Calu3 (cell line): ENCODE measurements around the gene ACYP1. TPM values are rescaled to one million over a fixed set of nuclear protein-coding genes. Genes with fewer than 3 reads are reported as not detected.

Experiments
- BruUV-seq: library from RNA; stranded (reverse); fragments of 400-500 nt; replicated peaks from 2 replicates; lab custom pipeline; 2021; lab: Mats Ljungman, UMichigan
- CTCF ChIA-PET: fragments of 300-600 bp; sonication (Branson Sonifier 250); formaldehyde crosslinking; loops from one replicate; lab custom pipeline; 2022; ENCODE audit warnings: antibody characterized with exemption; lab: Charles Lee
- DNase-seq: peaks from one replicate; pipeline ENCODE4 v3.0.0; 2022
- H3K27ac Mint-ChIP-seq: one replicate; pipeline ENCODE4 v1.8.0; 2022; ENCODE audit warnings: mixed read lengths; ENCODE audit not compliant: unreplicated experiment
- H3K27me3 Mint-ChIP-seq: one replicate; pipeline ENCODE4 v1.8.0; 2022; ENCODE audit warnings: mixed read lengths; ENCODE audit not compliant: unreplicated experiment
- H3K36me3 Mint-ChIP-seq: one replicate; pipeline ENCODE4 v1.8.0; 2022; ENCODE audit warnings: mild to moderate bottlenecking, moderate library complexity, mixed read lengths; ENCODE audit not compliant: insufficient read depth, unreplicated experiment
- H3K4me1 Mint-ChIP-seq: one replicate; pipeline ENCODE4 v1.8.0; 2022; ENCODE audit warnings: mild to moderate bottlenecking, low read depth, mixed read lengths; ENCODE audit not compliant: unreplicated experiment
- H3K4me3 Mint-ChIP-seq: one replicate; pipeline ENCODE4 v1.8.0; 2022; ENCODE audit warnings: mild to moderate bottlenecking, low read depth, moderate library complexity, mixed read lengths; ENCODE audit not compliant: unreplicated experiment
- H3K9me3 Mint-ChIP-seq: one replicate; pipeline ENCODE4 v1.8.0; 2022; ENCODE audit warnings: low read depth, mixed read lengths; ENCODE audit not compliant: unreplicated experiment
- intact Hi-C: fragments of 100-400 bp; cut with micrococcal nuclease; formaldehyde crosslinking; loops from one replicate; pipeline ENCODE4 v1.10.0; 2022; ENCODE audit not compliant: unreplicated experiment
- total RNA-seq: library from RNA; stranded (reverse); gene quantifications from 2 replicates; pipeline ENCODE4 v1.2.3, GENCODE V29; 2022
- TF ChIP-seq, protein P1 (sequence below): fragments of 200-600 bp; IDR thresholded peaks from one replicate; pipeline ENCODE4 v1.8.0; 2022; ENCODE audit warnings: antibody characterized with exemption; ENCODE audit not compliant: unreplicated experiment

ACYP1 gene
- total RNA-seq, 1 experiment from 2014 or later: 33.2 TPM

DNA sequence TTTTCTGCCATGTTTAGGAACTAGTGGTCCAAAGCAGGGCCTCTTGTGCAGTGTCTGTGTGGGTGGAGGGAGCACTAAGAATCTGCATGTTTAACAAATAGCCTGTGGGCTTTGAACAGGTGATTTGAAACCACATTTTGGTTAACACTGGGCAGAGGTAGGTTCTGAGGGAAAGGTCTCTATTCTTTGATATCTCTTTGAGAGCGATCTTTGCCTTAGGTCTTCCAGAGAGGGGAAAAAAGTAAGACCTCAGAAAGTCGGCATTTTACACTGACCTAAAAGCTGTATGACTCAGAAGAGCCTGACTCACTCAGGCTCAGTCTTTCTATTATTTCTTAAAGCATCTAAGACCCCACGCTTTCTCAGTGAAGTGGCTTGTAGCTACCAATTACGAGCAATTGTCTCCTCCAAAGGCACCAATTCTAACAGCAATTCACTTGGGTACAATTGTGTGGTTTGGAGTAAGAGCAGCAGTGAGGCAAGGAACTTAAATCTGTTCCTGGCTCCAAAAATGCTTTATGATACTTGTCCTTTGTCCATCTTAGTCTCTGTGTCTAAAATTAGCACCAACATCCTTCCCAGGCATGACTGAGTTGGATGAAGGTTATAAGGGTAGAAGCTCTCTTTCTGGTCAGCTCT is 52.3 kb downstream of the ACYP1 start:
- CTCF ChIA-PET: no interaction called here

DNA sequence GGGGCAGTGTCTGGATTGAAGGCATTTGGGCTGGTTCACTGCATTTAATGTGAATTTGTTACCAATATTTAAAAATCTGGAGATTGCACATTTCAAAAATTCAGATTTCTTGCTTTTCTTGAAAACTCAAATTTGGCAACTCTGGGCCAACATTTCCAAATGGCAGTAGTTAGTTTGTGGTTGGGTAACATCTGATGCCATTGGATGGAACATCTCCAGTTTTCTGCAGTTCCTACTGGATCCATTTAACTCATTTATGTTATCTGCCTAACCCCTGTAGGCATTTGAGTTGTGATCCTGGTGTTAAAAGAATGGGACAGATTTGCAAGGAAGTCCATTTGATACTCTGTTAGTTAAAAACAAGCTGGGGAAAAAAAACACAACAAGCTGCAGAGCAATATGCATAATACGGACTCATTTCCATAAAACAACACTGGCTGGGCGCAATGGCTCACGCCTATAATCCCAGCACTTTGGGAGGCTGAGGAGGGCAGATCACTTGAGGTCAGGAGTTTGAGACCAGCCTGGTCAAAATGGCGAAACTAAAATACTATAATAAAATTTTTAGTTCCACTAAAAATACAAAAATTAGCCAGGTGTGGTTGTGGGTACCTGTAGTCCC is 53.2 kb downstream of the ACYP1 start:
- TF ChIP-seq, protein P1, sequence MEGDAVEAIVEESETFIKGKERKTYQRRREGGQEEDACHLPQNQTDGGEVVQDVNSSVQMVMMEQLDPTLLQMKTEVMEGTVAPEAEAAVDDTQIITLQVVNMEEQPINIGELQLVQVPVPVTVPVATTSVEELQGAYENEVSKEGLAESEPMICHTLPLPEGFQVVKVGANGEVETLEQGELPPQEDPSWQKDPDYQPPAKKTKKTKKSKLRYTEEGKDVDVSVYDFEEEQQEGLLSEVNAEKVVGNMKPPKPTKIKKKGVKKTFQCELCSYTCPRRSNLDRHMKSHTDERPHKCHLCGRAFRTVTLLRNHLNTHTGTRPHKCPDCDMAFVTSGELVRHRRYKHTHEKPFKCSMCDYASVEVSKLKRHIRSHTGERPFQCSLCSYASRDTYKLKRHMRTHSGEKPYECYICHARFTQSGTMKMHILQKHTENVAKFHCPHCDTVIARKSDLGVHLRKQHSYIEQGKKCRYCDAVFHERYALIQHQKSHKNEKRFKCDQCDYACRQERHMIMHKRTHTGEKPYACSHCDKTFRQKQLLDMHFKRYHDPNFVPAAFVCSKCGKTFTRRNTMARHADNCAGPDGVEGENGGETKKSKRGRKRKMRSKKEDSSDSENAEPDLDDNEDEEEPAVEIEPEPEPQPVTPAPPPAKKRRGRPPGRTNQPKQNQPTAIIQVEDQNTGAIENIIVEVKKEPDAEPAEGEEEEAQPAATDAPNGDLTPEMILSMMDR: no peak
- Mint-ChIP-seq H3K9me3 (no peaks in the 10 kb centered on the region), H3K4me3 (no peak overlapping the region), H3K27me3 (no peaks in the 10 kb centered on the region), H3K36me3 (peaks cover 16% of the 10 kb centered on the region), H3K4me1 (no peaks in the 10 kb centered on the region), H3K27ac (no peak overlapping the region)
- DNase-seq: no peak
- CTCF ChIA-PET: no interaction called here
- intact Hi-C loops: no loop called here
- BruUV-seq: no TSS peak

More for the DNA sequence above, 52.3 kb downstream of the ACYP1 start:
- Mint-ChIP-seq H3K4me1 (no peaks in the 10 kb centered on the region), H3K27ac (no peak overlapping the region), H3K9me3 (no peaks in the 10 kb centered on the region), H3K27me3 (no peaks in the 10 kb centered on the region), H3K36me3 (peaks cover 16% of the 10 kb centered on the region), H3K4me3 (no peak overlapping the region)
- DNase-seq: no peak
- TF ChIP-seq, protein P1: no peak
- BruUV-seq: no TSS peak
- intact Hi-C loops: no loop called here

GRCh38 chr14:75009176-75009575 is 54.6 kb downstream of the ACYP1 start:
- CTCF ChIA-PET: no interaction called here
- no peak overlapping the region for H3K27ac Mint-ChIP-seq
- peaks cover 12% of the 10 kb centered on the region for H3K4me1 Mint-ChIP-seq
- no peak overlapping the region for H3K4me3 Mint-ChIP-seq
- DNase-seq: no peak
- no TSS peak for BruUV-seq
- H3K27me3 Mint-ChIP-seq: no peaks in the 10 kb centered on the region
- peaks cover 25% of the 10 kb centered on the region for H3K36me3 Mint-ChIP-seq
- TF ChIP-seq, protein P1: no peak
- intact Hi-C loops: no loop called here
- H3K9me3 Mint-ChIP-seq: no peaks in the 10 kb centered on the region

DNA sequence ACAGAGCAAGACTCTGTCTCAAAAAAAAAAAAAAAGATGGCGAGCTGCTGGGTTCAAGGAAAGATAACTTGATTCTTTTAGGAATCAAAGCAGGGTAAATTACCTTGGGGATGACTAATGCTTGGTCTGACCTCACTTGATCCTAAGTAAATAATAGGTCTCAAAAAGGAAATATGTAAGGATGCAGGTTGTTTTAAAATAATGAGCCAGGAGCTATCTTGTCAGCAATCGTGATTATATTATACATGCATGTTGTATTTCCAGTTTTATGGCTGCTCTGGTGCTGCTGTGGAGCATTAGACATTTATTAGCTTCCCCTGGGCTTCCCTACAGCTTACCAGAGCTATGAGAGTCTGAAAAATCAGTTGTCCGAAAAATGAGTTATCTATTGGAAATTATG is 58.5 kb downstream of the ACYP1 start:
- H3K9me3 Mint-ChIP-seq: no peaks in the 10 kb centered on the region
- CTCF ChIA-PET: no interaction called here
- no peak overlapping the region for H3K4me3 Mint-ChIP-seq
- peaks cover 45% of the 10 kb centered on the region for H3K36me3 Mint-ChIP-seq
- no peak overlapping the region for H3K27ac Mint-ChIP-seq
- BruUV-seq: no TSS peak
- intact Hi-C loops: no loop called here
- TF ChIP-seq, protein P1: no peak
- H3K27me3 Mint-ChIP-seq: no peaks in the 10 kb centered on the region
- DNase-seq: no peak
- H3K4me1 Mint-ChIP-seq: peaks cover 28% of the 10 kb centered on the region
